AG04450 (cell line): ENCODE results near the gene GPNMB. TPM values are rescaled to one million over a fixed set of nuclear protein-coding genes. Genes with fewer than 3 reads are reported as not detected.
A peak's percentile ranks its signal among the peaks of the same experiment; 100 is the strongest.

Experiments used
- CTCF ChIA-PET: fragments of 300-600, 350-600 bp; formaldehyde crosslinking; extraction: SDS; loops from one replicate; lab custom pipeline; 2022; ENCODE audit warnings: antibody characterized with exemption, inconsistent platforms; lab: Charles Lee
- POLR2A ChIA-PET: fragments of 350-600 bp; formaldehyde crosslinking; extraction: SDS; loops from one replicate; lab custom pipeline; 2021; ENCODE audit warnings: antibody characterized with exemption, inconsistent platforms; lab: Yijun Ruan, JAX
- DNase-seq: peaks from one replicate; pipeline ENCODE4 v3.0.0-alpha.2; 2011; ENCODE audit warnings: low read depth, low spot score
- H3K27ac ChIP-seq: one replicate; pipeline ENCODE4 v1.5.1; 2012; ENCODE audit warnings: low read depth, low read length, control low read depth
- H3K27me3 ChIP-seq: one replicate; pipeline ENCODE4 v1.6.0; 2012; ENCODE audit warnings: low read length; ENCODE audit not compliant: control insufficient read depth, insufficient read depth
- H3K4me3 ChIP-seq: 2 replicates; pipeline ENCODE4 v1.5.1; 2011; ENCODE audit warnings: mild to moderate bottlenecking, low read depth, low read length, control low read depth
- H3K9me3 ChIP-seq: 2 replicates; pipeline ENCODE4 v1.5.1; 2012; ENCODE audit warnings: low read length; ENCODE audit not compliant: control insufficient read depth, insufficient read depth
- polyA plus RNA-seq: library from polyadenylated mRNA; depleted of rRNA; stranded (reverse); fragments of >200 nt; gene quantifications from 2 replicates; pipeline ENCODE4 v1.2.3, GENCODE V29; 2011
- TF ChIP-seq, protein P1 (sequence below): IDR thresholded peaks from 2 replicates; pipeline ENCODE4 v1.5.1; 2011; ENCODE audit warnings: low read depth, low read length, control low read depth, inconsistent platforms

GPNMB gene
- polyA plus RNA-seq, 1 experiment: 6.8 TPM

DNA sequence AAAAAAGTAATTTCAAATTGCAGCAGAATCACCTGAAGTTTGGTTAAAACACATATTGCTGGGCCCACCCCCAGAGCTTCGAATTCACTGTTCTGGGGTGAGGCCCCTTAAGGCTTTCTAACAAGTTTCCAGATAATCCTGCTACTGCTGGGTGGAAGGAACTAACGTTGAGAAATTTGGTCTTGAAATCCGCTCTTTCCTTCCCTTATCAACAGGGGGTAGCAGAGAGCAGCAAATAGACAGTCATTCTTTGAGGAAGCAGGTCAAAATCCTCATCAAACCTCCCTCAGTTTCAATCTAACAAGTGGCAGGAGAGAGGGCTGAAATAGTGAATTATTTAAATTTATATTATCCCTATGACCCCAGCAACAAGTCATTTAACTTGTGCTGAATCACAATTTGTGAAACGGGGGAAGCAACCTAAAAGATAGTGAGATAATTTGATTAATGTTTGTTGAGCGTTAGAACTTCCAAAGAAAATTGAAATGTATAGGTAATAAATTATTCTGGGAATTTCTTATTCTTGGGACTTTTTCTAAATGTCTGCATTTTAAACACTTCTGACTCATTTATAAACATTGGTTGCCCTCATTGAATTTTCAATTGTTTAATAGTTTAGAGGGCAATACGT is 30.9 kb downstream of the GPNMB start:
- no peak overlapping the region for H3K4me3 ChIP-seq
- TF ChIP-seq, protein P1, sequence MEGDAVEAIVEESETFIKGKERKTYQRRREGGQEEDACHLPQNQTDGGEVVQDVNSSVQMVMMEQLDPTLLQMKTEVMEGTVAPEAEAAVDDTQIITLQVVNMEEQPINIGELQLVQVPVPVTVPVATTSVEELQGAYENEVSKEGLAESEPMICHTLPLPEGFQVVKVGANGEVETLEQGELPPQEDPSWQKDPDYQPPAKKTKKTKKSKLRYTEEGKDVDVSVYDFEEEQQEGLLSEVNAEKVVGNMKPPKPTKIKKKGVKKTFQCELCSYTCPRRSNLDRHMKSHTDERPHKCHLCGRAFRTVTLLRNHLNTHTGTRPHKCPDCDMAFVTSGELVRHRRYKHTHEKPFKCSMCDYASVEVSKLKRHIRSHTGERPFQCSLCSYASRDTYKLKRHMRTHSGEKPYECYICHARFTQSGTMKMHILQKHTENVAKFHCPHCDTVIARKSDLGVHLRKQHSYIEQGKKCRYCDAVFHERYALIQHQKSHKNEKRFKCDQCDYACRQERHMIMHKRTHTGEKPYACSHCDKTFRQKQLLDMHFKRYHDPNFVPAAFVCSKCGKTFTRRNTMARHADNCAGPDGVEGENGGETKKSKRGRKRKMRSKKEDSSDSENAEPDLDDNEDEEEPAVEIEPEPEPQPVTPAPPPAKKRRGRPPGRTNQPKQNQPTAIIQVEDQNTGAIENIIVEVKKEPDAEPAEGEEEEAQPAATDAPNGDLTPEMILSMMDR: peak; percentile 93
- CTCF ChIA-PET: interaction anchor here (0.5 to 3.1 kb wide), 23 partner anchors 10 to 269 kb away, joined by 3 to 20 read pairs (median 4); no protein-coding TSS in a partner anchor
- H3K9me3 ChIP-seq: no peaks in the 10 kb centered on the region
- POLR2A ChIA-PET: no interaction called here
- no peak overlapping the region for H3K27ac ChIP-seq
- peaks cover 3% of the 10 kb centered on the region for H3K27me3 ChIP-seq
- peak; percentile 47 for DNase-seq

DNA sequence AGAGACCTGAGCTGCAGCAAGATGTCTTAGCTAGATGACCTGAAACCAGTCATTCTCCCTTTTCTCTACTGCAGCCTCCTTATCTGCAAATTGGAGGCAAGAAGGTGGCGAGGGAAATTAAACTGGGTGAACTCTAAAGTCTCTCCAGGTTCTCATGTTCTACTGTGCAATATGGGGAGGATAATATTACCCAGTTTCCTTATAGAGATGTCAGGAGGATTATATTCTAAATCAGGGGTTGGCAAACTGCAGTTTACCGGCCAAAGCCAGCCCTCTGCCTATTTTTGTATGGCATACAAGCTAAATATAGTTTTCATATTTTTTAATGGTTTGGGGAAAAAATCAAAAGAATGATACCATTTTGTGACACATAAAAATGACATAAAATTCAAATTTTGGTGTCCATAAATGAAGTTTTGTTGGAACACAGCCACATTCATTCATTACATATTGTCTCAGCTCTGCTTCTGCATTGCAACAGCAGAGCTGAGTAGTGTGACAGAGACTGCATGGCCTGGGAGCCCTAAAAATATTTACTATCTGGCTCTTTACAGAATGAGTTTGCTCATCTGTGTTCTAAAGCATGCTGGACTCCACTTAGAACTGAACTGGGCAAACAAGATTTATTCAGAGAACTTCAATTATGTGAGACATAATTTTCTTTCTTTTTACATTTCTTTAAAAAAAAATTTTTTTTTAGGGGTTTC is 33.4 kb downstream of the GPNMB start:
- no peaks in the 10 kb centered on the region for H3K9me3 ChIP-seq
- H3K27ac ChIP-seq: no peak overlapping the region
- H3K4me3 ChIP-seq: no peak overlapping the region
- H3K27me3 ChIP-seq: no peaks in the 10 kb centered on the region
- DNase-seq: no peak
- CTCF ChIA-PET: interaction anchor here (0.6 to 4.2 kb wide), 5 partner anchors 7 to 268 kb away, joined by 3 to 25 read pairs (median 5); no protein-coding TSS in a partner anchor
- TF ChIP-seq, protein P1: no peak
- POLR2A ChIA-PET: no interaction called here

DNA sequence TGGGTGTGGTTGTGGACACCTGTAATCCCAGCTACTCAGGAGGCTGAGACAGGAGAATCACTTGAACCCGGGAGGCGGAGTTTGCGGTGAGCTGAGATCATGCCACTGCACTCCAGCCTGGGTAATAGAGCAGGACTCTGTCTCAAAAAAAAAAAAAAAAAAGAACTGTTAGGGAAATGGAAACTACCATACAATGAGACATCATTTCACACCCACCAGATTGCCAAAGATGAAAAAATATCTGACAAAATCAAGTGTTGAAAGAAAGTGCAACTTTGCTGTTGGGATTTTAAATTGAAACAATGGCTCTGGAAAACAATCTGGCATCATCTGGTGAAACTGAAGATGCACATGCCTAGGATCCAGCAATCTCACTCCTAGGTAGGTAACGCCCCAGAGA is 36.5 kb downstream of the GPNMB start:
- POLR2A ChIA-PET: no interaction called here
- no peaks in the 10 kb centered on the region for H3K27me3 ChIP-seq
- TF ChIP-seq, protein P1: no peak
- no peak overlapping the region for H3K27ac ChIP-seq
- CTCF ChIA-PET: interaction anchor here (0.6 to 4.2 kb wide), 2 partner anchors 10 to 100 kb away, joined by 6 to 25 read pairs; no protein-coding TSS in a partner anchor
- H3K9me3 ChIP-seq: no peaks in the 10 kb centered on the region
- H3K4me3 ChIP-seq: no peak overlapping the region
- no peak for DNase-seq

DNA sequence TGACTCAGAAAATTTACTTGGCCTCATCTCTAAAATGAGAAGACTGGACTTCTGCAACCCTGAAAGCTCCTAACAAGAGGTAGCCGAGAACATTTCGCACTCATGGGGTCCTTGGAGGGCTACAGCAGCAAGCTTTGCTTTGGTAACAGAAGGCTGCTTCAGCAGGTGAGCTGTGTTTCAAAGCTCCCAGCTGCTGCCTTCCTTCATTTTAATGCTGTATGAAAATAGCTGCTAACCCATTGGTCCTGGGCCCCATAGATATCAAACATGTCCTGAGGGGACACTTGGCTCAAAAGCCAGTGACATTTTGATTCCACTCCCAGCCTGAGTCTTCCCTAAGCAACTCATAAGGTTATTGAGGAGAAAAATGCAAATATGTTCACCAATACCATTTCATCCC is 38.3 kb downstream of the GPNMB start:
- ChIA-PET CTCF (interaction anchor here (0.9 to 3.4 kb wide), 3 partner anchors 9 to 23 kb away, joined by 3 to 15 read pairs (median 3); no protein-coding TSS in a partner anchor), POLR2A (interaction anchor here (0.6 kb wide), 1 partner anchor 235 kb away, joined by 5 read pairs; no protein-coding TSS in a partner anchor)
- DNase-seq: no peak
- H3K4me3 ChIP-seq: no peak overlapping the region
- TF ChIP-seq, protein P1: no peak
- no peak overlapping the region for H3K27ac ChIP-seq
- H3K27me3 ChIP-seq: no peaks in the 10 kb centered on the region
- no peaks in the 10 kb centered on the region for H3K9me3 ChIP-seq
